Hepatocyte (in vitro differentiated cells): ENCODE measurements around the gene WNK4. TPM values are rescaled to one million over a fixed set of nuclear protein-coding genes. Genes with fewer than 3 reads are reported as not detected.

Experiments
- DNase-seq: peaks from one replicate; pipeline ENCODE4 v3.0.0-alpha.2; 2016; ENCODE audit warnings: low spot score
- H2AFZ ChIP-seq: fragments of 200-600 bp; sonication (generic); 2 replicates; pipeline ENCODE4 v1.6.0; 2016; ENCODE audit warnings: antibody characterized with exemption, mild to moderate bottlenecking
- H3K27ac ChIP-seq: fragments of 200-600 bp; sonication (generic); 2 replicates; pipeline ENCODE4 v1.5.1; 2016; ENCODE audit warnings: mild to moderate bottlenecking
- H3K27me3 ChIP-seq: fragments of 200-600 bp; sonication (generic); 2 replicates; pipeline ENCODE4 v1.6.1; 2016
- H3K36me3 ChIP-seq: fragments of 200-600 bp; sonication (generic); replicated peaks from 2 replicates; pipeline ENCODE4 v1.5.1; 2016; ENCODE audit warnings: low read depth; ENCODE audit not compliant: insufficient read depth
- H3K4me1 ChIP-seq: fragments of 200-600 bp; sonication (generic); 2 replicates; pipeline ENCODE4 v1.5.1; 2016; ENCODE audit warnings: mild to moderate bottlenecking, moderate library complexity; ENCODE audit not compliant: insufficient read depth
- H3K4me2 ChIP-seq: fragments of 200-600 bp; sonication (generic); 2 replicates; pipeline ENCODE4 v1.6.0; 2016
- H3K4me3 ChIP-seq: fragments of 200-600 bp; sonication (generic); 2 replicates; pipeline ENCODE4 v1.5.1; 2016; ENCODE audit warnings: mild to moderate bottlenecking
- H3K79me2 ChIP-seq: fragments of 200-600 bp; sonication (generic); 2 replicates; pipeline ENCODE4 v1.6.0; 2017; ENCODE audit warnings: mild to moderate bottlenecking
- H3K9me2 ChIP-seq: fragments of 200-600 bp; sonication (generic); replicated peaks from 2 replicates; pipeline ENCODE4 v1.6.0; 2017; ENCODE audit warnings: mild to moderate bottlenecking; ENCODE audit not compliant: insufficient read depth
- H3K9me3 ChIP-seq: fragments of 200-600 bp; sonication (generic); 2 replicates; pipeline ENCODE4 v1.5.1; 2016; ENCODE audit warnings: low read depth, mild to moderate bottlenecking
- H4K20me1 ChIP-seq: fragments of 200-600 bp; sonication (generic); 2 replicates; pipeline ENCODE4 v1.6.0; 2016; ENCODE audit warnings: mild to moderate bottlenecking; ENCODE audit not compliant: insufficient read depth, poor library complexity, severe bottlenecking
- EZH2 ChIP-seq: fragments of 200-600 bp; sonication (generic); IDR thresholded peaks from 2 replicates; pipeline ENCODE4 v1.6.1; 2016; ENCODE audit warnings: antibody characterized with exemption, mild to moderate bottlenecking, borderline replicate concordance
- EZH2phosphoT487 ChIP-seq: fragments of 200-600 bp; sonication (generic); IDR thresholded peaks from one replicate; pipeline ENCODE4 v1.6.1; 2018; ENCODE audit warnings: antibody characterized with exemption, mild to moderate bottlenecking, low read depth, moderate library complexity; ENCODE audit not compliant: unreplicated experiment, severe bottlenecking
- whole genome bisulfite sequencing: methylation state at CpG from one replicate; pipeline ENCODE4 v1.1.6; 2016; ENCODE audit warnings: low lambda C conversion rate; ENCODE audit errors: missing lambda C conversion rate; 5-methylcytosine and 5-hydroxymethylcytosine counted together
- polyA plus RNA-seq: library from polyadenylated mRNA; unstranded; fragments of >200 nt; fragmentation: Nextera tagmentation; extraction: Ambion mirVana; gene quantifications from 2 replicates; pipeline ENCODE4 v1.2.1, GENCODE V29; 2016
- total RNA-seq: library from RNA; depleted of rRNA; stranded (reverse); fragments of >200 nt; gene quantifications from 2 replicates; pipeline ENCODE4 v1.2.3, GENCODE V29; 2014
- TF ChIP-seq, protein P1 (sequence below): fragments of 200-600 bp; sonication (generic); IDR thresholded peaks from 2 replicates; pipeline ENCODE4 v1.5.1; 2016; ENCODE audit warnings: antibody characterized with exemption, mild to moderate bottlenecking; ENCODE audit not compliant: poor library complexity

Gene WNK4
- total and polyA plus RNA-seq, 2 experiments from 2014 or later: 1.5 to 1.7 TPM

DNA sequence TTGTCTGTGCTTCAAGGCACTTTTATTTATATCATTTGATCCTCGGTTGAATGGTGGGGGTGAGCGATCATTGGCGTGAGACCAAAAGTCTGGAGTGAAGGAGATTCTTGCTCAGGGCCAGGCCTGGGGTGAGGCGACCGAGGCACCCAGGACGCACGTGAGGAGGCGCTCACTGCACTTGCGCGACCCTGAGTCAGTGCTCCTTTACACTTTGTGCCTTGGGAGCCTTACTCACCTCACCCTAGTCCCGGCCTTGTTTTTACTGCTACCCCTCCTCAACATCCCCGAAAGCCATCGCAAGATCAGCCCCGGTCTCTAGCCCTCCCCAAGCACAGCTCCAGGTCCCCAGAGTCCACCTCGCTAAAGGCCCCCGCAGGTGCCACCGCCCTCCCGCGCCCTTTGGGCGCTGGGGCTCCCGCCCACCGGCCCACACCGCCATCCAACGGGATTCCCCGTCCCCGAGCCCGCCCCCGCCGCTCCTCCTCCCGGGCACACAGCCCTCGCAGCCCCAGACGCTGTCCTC lies 36.1 kb upstream of the WNK4 start:
- Histone ChIP-seq H3K9me2 (no peaks in the 10 kb centered on the region), H3K9me3 (no peaks in the 10 kb centered on the region), H3K27me3 (no peaks in the 10 kb centered on the region), H3K36me3 (no peaks in the 10 kb centered on the region), H3K4me3 (peak overlapping the region; percentile 41), H3K27ac (peak overlapping the region; percentile 95), H3K4me1 (peaks cover 10% of the 10 kb centered on the region), H3K79me2 (peaks cover 36% of the 10 kb centered on the region), H2AFZ (peak overlapping the region; percentile 84), H4K20me1 (no peaks in the 10 kb centered on the region), H3K4me2 (peak overlapping the region; percentile 72)
- WGBS: 2% methylated on average over 13 of the region's 32 CpGs
- peak; percentile 88 for DNase-seq
- TF ChIP-seq, protein P1, sequence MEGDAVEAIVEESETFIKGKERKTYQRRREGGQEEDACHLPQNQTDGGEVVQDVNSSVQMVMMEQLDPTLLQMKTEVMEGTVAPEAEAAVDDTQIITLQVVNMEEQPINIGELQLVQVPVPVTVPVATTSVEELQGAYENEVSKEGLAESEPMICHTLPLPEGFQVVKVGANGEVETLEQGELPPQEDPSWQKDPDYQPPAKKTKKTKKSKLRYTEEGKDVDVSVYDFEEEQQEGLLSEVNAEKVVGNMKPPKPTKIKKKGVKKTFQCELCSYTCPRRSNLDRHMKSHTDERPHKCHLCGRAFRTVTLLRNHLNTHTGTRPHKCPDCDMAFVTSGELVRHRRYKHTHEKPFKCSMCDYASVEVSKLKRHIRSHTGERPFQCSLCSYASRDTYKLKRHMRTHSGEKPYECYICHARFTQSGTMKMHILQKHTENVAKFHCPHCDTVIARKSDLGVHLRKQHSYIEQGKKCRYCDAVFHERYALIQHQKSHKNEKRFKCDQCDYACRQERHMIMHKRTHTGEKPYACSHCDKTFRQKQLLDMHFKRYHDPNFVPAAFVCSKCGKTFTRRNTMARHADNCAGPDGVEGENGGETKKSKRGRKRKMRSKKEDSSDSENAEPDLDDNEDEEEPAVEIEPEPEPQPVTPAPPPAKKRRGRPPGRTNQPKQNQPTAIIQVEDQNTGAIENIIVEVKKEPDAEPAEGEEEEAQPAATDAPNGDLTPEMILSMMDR: no peak
- TF ChIP-seq EZH2 (no peak), EZH2phosphoT487 (no peak)

DNA sequence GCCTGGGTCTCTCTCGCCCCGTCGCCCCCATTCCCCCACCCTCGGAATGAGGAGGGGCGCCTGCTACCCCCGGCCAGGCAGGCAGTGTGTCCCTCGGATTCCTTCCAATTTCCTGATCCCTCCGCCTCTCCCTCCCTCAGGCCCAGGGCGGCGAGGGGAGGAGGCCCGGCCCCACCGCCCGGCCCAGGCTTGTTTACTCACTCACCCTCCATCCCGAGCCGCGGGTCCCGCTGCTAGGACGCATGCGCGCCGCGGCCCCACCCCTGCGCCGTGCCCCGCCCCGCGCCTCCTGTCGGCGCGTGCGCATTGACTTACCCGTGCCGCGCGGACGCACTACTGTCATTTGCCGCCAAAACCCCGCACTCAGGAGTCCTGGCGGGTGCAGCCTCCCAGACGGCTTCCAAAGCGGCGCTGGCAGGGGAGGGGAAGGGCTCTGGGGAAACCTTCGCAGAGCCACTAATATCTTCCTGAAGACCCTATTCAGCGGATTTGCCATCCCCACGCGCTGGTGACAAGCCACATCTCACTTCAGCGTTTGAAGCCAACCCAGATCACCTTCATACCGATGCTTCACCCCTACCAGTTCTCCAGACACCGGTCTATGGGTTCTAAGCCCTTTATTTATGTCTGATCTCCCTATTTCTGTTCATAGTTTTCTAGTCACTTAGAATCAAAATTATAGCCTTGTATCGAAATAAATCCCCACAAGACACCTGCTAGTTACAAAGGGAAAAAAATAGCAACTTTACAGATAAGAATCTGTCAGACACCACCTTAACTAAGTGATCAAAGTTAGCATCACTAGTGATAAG lies 35.4 kb upstream of the WNK4 start, which contains the start of gene EZH1:
TSS of gene EZH1 (minus strand) at position 235 of the 812 bp plus-strand sequence. CDS start 16,099 bp downstream, outside the sequence.
- no peaks in the 10 kb centered on the region for H3K36me3 ChIP-seq
- no peaks in the 10 kb centered on the region for H3K9me2 ChIP-seq
- 11% methylated on average over 39 of the region's 50 CpGs for WGBS
- H3K27me3 ChIP-seq: no peaks in the 10 kb centered on the region
- peak within 1 kb of the TSS; percentile 41 for H3K4me3 ChIP-seq
- H3K79me2 ChIP-seq: peaks cover 29% of the 10 kb centered on the region
- no peak for TF ChIP-seq EZH2phosphoT487
- TF ChIP-seq, protein P1: no peak
- TF ChIP-seq EZH2: no peak
- peaks cover 10% of the 10 kb centered on the region for H3K4me1 ChIP-seq
- peak within 1 kb of the TSS; percentile 95 for H3K27ac ChIP-seq
- peak within 1 kb of the TSS; percentile 72 for H3K4me2 ChIP-seq
- DNase-seq: peak; percentile 97
- H4K20me1 ChIP-seq: no peaks in the 10 kb centered on the region
- peak within 1 kb of the TSS; percentile 84 for H2AFZ ChIP-seq
- H3K9me3 ChIP-seq: no peaks in the 10 kb centered on the region

DNA sequence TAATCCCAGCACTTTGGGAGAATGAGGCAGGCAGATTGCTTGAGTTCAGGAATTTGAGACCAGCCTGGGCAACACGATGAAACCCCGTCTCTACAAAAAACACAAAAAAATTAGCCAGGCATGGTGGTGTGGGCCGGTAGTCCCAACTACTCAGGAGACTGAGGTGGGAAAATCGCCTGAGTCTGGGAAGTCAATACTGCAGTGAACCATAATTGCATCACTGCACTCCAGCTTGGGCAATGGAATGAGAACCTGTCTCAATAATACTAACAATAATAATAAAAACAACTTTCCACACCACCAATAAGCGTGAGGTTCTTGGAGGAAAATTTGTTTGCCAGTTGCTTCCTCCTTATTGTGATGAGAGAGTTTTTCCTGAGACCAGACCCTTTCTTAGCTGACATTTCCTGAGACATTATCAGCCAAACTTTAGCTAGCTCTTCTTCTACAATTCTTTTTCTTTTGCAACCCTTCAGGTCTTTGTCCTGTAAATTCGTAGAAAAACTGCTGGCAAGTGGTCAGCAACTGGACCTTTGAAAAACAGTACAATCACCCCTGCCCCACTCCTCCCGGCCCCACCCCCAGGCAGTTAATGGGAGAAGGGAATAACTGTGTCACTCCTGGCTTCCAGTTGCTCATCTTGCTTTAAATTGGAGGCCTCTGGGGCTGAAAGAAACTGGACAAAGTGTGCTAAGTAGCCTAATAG lies 32.1 kb upstream of the WNK4 start:
- Histone ChIP-seq H3K27ac (no peak overlapping the region), H3K4me3 (no peak overlapping the region), H3K79me2 (peaks cover 5% of the 10 kb centered on the region), H3K9me2 (no peaks in the 10 kb centered on the region), H3K9me3 (no peaks in the 10 kb centered on the region), H2AFZ (no peak overlapping the region), H4K20me1 (no peaks in the 10 kb centered on the region), H3K36me3 (no peaks in the 10 kb centered on the region), H3K27me3 (no peaks in the 10 kb centered on the region), H3K4me1 (peaks cover 7% of the 10 kb centered on the region), H3K4me2 (no peak overlapping the region)
- no peak for DNase-seq
- 68% methylated on average over 7 of the region's 7 CpGs for WGBS
- TF ChIP-seq, protein P1: no peak
- TF ChIP-seq EZH2: no peak
- TF ChIP-seq EZH2phosphoT487: no peak
